GM12865 (cell line): ENCODE measurements around the gene SP110.

Source experiments
- DNase-seq: peaks from one replicate; pipeline ENCODE4 v3.0.0; 2010; ENCODE audit warnings: low read depth
- H3K4me3 ChIP-seq: 2 replicates; pipeline ENCODE4 v1.5.1; 2011; ENCODE audit warnings: mild to moderate bottlenecking, low read depth, low read length, control low read depth
- CTCF ChIP-seq: IDR thresholded peaks from 2 replicates; pipeline ENCODE4 v1.5.1; 2011; ENCODE audit warnings: low read length, control low read depth, low read depth, inconsistent platforms; ENCODE audit not compliant: insufficient read depth; ENCODE audit errors: missing control alignments

Gene SP110

GRCh38 chr2:230258483-230258882 is 38.7 kb upstream of the SP110 start:
- no peak for TF ChIP-seq CTCF
- no peak overlapping the region for H3K4me3 ChIP-seq
- no peak for DNase-seq

- TF ChIP-seq CTCF = no peak
- DNase-seq = peak; percentile 18
- no peak overlapping the region for H3K4me3 ChIP-seq
Observed at GRCh38 chr2:230256733-230257332, 37.0 kb upstream of the SP110 start.

- no peak for TF ChIP-seq CTCF
- H3K4me3 ChIP-seq = no peak overlapping the region
- DNase-seq = no peak
Observed at GRCh38 chr2:230254152-230254881, 34.5 kb upstream of the SP110 start.

GRCh38 chr2:230250231-230250630 is 30.4 kb upstream of the SP110 start:
- DNase-seq = no peak
- no peak for TF ChIP-seq CTCF
- no peak overlapping the region for H3K4me3 ChIP-seq

- no peak for TF ChIP-seq CTCF
- no peak for DNase-seq
- no peak overlapping the region for H3K4me3 ChIP-seq
Observed at GRCh38 chr2:230246206-230246605, 26.4 kb upstream of the SP110 start.

GRCh38 chr2:230244211-230244610 is 24.4 kb upstream of the SP110 start:
- DNase-seq = no peak
- TF ChIP-seq CTCF = no peak
- H3K4me3 ChIP-seq = no peak overlapping the region
